Caco-2 (cell line): ENCODE measurements around the gene APLF. TPM values are rescaled to one million over a fixed set of nuclear protein-coding genes. Genes with fewer than 3 reads are reported as not detected.
A peak's percentile ranks its signal among the peaks of the same experiment; 100 is the strongest.
"Not testable (repeated sequence)": the region's sequence is repeated elsewhere in the genome, so short reads cannot be mapped to it uniquely, and the experiment has no call there.

Source experiments
- BruUV-seq: library from RNA; stranded (reverse); fragments of 400-500 nt; replicated peaks from 2 replicates; lab custom pipeline; 2021; lab: Mats Ljungman, UMichigan
- CTCF ChIA-PET: fragments of 300-600 bp; sonication (Branson Sonifier 250); formaldehyde crosslinking; loops from one replicate; lab custom pipeline; 2022; ENCODE audit warnings: antibody characterized with exemption; lab: Charles Lee
- POLR2A ChIA-PET: fragments of 300-600 bp; sonication (Branson Sonifier 250); formaldehyde crosslinking; loops from one replicate; lab custom pipeline; 2022; ENCODE audit warnings: antibody characterized with exemption; lab: Charles Lee
- DNase-seq, 2 experiments: peaks; one replicate each; pipeline versions ENCODE4 v3.0.0 to v3.0.0-alpha.2; 2020 to 2022
- H3K27me3 ChIP-seq: replicated peaks from 2 replicates; pipeline ENCODE4 v1.6.0; 2011; ENCODE audit warnings: low read length; ENCODE audit not compliant: control insufficient read depth, insufficient read depth
- H3K36me3 ChIP-seq: 2 replicates; pipeline ENCODE4 v1.5.1; 2011; ENCODE audit warnings: low read length; ENCODE audit not compliant: control insufficient read depth, insufficient read depth
- H3K4me1 ChIP-seq: fragments of 250-450 bp; sonication (Bioruptor Pico); 2 replicates; pipeline ENCODE4 v1.5.1; 2020; ENCODE audit warnings: mild to moderate bottlenecking
- H3K4me3 ChIP-seq: 2 replicates; pipeline ENCODE4 v1.5.1; 2011; ENCODE audit warnings: low read depth, mild to moderate bottlenecking, control low read depth, low read length
- H3K9me3 ChIP-seq: fragments of 250-450 bp; sonication (Bioruptor Pico); 2 replicates; pipeline ENCODE4 v1.5.1; 2020; ENCODE audit warnings: mild to moderate bottlenecking, moderate library complexity
- H3K27ac Mint-ChIP-seq: one replicate; pipeline ENCODE4 v1.8.0; 2022; ENCODE audit warnings: mixed read lengths; ENCODE audit not compliant: unreplicated experiment
- H3K27me3 Mint-ChIP-seq: one replicate; pipeline ENCODE4 v1.8.0; 2022; ENCODE audit warnings: mixed read lengths; ENCODE audit not compliant: insufficient read depth, unreplicated experiment
- H3K36me3 Mint-ChIP-seq: one replicate; pipeline ENCODE4 v1.8.0; 2022; ENCODE audit warnings: mild to moderate bottlenecking, mixed read lengths; ENCODE audit not compliant: insufficient read depth, unreplicated experiment
- H3K4me1 Mint-ChIP-seq: one replicate; pipeline ENCODE4 v1.8.0; 2022; ENCODE audit warnings: low read depth, mixed read lengths; ENCODE audit not compliant: unreplicated experiment
- H3K4me3 Mint-ChIP-seq: one replicate; pipeline ENCODE4 v1.8.0; 2022; ENCODE audit warnings: mild to moderate bottlenecking, moderate library complexity, mixed read lengths; ENCODE audit not compliant: unreplicated experiment
- H3K9me3 Mint-ChIP-seq: one replicate; pipeline ENCODE4 v1.8.0; 2022; ENCODE audit warnings: mixed read lengths; ENCODE audit not compliant: unreplicated experiment
- CTCF ChIP-seq, 2 experiments: fragments of 200-600 bp in 1 of 2; IDR thresholded peaks; 1 replicate in 1 of 2; 2 replicates in 1 of 2; pipeline versions ENCODE4 v1.5.1 to v1.8.0; 2011 to 2022; ENCODE audit warnings: antibody characterized with exemption in 1 of 2, control low read depth in 1 of 2, inconsistent platforms in 1 of 2, low read depth in 1 of 2, low read length in 1 of 2, mild to moderate bottlenecking in 1 of 2, moderate library complexity in 1 of 2; ENCODE audit not compliant: insufficient read depth in 1 of 2, severe bottlenecking in 1 of 2, unreplicated experiment in 1 of 2
- intact Hi-C: fragments of 100-400 bp; cut with micrococcal nuclease; formaldehyde crosslinking; loops from one replicate; pipeline ENCODE4 v1.10.0; 2022; ENCODE audit not compliant: unreplicated experiment
- total RNA-seq: library from RNA; stranded (reverse); gene quantifications from 2 replicates; pipeline ENCODE4 v1.2.3, GENCODE V29; 2022

APLF gene
- total RNA-seq, 1 experiment from 2014 or later: 3.9 TPM

GRCh38 chr2:68441179-68441993 lies 26.0 kb upstream of the APLF start:
- TF ChIP-seq CTCF (IDR thresholded peaks at IDR 0.05; ENCODE audit: insufficient read depth in 1 of 2, low read depth in 1 of 2, low read length in 1 of 2, severe bottlenecking in 1 of 2, unreplicated experiment in 1 of 2): peak; percentile 84 to 96
- peak; percentile 80 to 82 for DNase-seq
- intact Hi-C loops: loop anchor here (1.0 to 5.0 kb wide), 3 partner anchors 79 to 319 kb away; no protein-coding TSS in a partner anchor
- no peaks in the 10 kb centered on the region for H3K36me3 Mint-ChIP-seq
- no peaks in the 10 kb centered on the region for H3K9me3 ChIP-seq
- H3K27me3 ChIP-seq: no peaks in the 10 kb centered on the region
- H3K4me3 ChIP-seq: no peak overlapping the region
- ChIA-PET POLR2A (no interaction called here), CTCF (interaction anchor here (0.5 to 1.7 kb wide), 13 partner anchors 13 to 319 kb away, joined by 3 to 5 read pairs (median 4); partner anchors contain the start of gene FBXO48)
- H3K4me3 Mint-ChIP-seq: no peak overlapping the region
- H3K4me1 Mint-ChIP-seq: peaks cover 11% of the 10 kb centered on the region
- no peak overlapping the region for H3K27ac Mint-ChIP-seq
- H3K4me1 ChIP-seq: peaks cover 16% of the 10 kb centered on the region
- BruUV-seq: no TSS peak
- peaks cover 3% of the 10 kb centered on the region for H3K27me3 Mint-ChIP-seq
- H3K9me3 Mint-ChIP-seq: no peaks in the 10 kb centered on the region
- H3K36me3 ChIP-seq: no peaks in the 10 kb centered on the region

- BruUV-seq: no TSS peak
- Histone ChIP-seq H3K36me3 (no peaks in the 10 kb centered on the region), H3K27me3 (no peaks in the 10 kb centered on the region), H3K4me1 (peaks cover 16% of the 10 kb centered on the region), H3K9me3 (no peaks in the 10 kb centered on the region), H3K4me3 (no peak overlapping the region)
- H3K4me1 Mint-ChIP-seq: peaks cover 11% of the 10 kb centered on the region
- peaks cover 3% of the 10 kb centered on the region for H3K27me3 Mint-ChIP-seq
- ChIA-PET POLR2A (no interaction called here), CTCF (interaction anchor here (1.0 to 1.5 kb wide), 6 partner anchors 24 to 320 kb away, joined by 3 to 5 read pairs (median 4); partner anchors contain the start of gene FBXO48)
- TF ChIP-seq CTCF (IDR thresholded peaks at IDR 0.05; ENCODE audit: insufficient read depth in 1 of 2, low read depth in 1 of 2, low read length in 1 of 2, severe bottlenecking in 1 of 2, unreplicated experiment in 1 of 2): no peak
- no peak overlapping the region for H3K4me3 Mint-ChIP-seq
- no peaks in the 10 kb centered on the region for H3K36me3 Mint-ChIP-seq
- no peak overlapping the region for H3K27ac Mint-ChIP-seq
- DNase-seq: no peak
- no peaks in the 10 kb centered on the region for H3K9me3 Mint-ChIP-seq
- intact Hi-C loops: loop anchor here (1.0 to 5.0 kb wide), 3 partner anchors 80 to 320 kb away; no protein-coding TSS in a partner anchor
Measured at GRCh38 chr2:68441994-68442322, 25.4 kb upstream of the APLF start.

- H3K36me3 Mint-ChIP-seq, H3K4me1 Mint-ChIP-seq, H3K9me3 Mint-ChIP-seq, H3K27me3 Mint-ChIP-seq, H3K36me3 ChIP-seq, CTCF ChIA-PET, POLR2A ChIA-PET, H3K27me3 ChIP-seq, DNase-seq, BruUV-seq, H3K4me3 Mint-ChIP-seq, H3K4me3 ChIP-seq, H3K9me3 ChIP-seq, H3K27ac Mint-ChIP-seq, intact Hi-C loops, H3K4me1 ChIP-seq: not testable (repeated sequence)
Measured at GRCh38 chr2:68446425-68446824, 21.0 kb upstream of the APLF start.
